GM23338 (cell line): ENCODE results near the gene CNTNAP2. TPM values are rescaled to one million over a fixed set of nuclear protein-coding genes. Genes with fewer than 3 reads are reported as not detected.

ENCODE experiments used
- ATAC-seq: fragments of 200-7000 bp; cut with Tn5 transposase; 3 replicates; pipeline ENCODE4 v1.9.1; 2020
- DNase-seq: peaks from one replicate; pipeline ENCODE4 v3.0.0-alpha.2; 2015; ENCODE audit warnings: low spot score
- H2AFZ ChIP-seq: fragments of 200-600 bp; sonication (generic); 2 replicates; pipeline ENCODE4 v1.8.0; 2016; ENCODE audit warnings: antibody characterized with exemption, mild to moderate bottlenecking, moderate library complexity
- H3F3A ChIP-seq: fragments of 200-600 bp; sonication (generic); replicated peaks from 2 replicates; pipeline ENCODE4 v1.8.0; 2017; ENCODE audit warnings: antibody characterized with exemption, mixed run types, low read depth
- H3K27ac ChIP-seq: fragments of 200-600 bp; sonication (generic); 2 replicates; pipeline ENCODE4 v1.6.1; 2016; ENCODE audit warnings: low read depth
- H3K27me3 ChIP-seq: fragments of 200-600 bp; sonication (generic); 2 replicates; pipeline ENCODE4 v1.8.0; 2016; ENCODE audit warnings: mild to moderate bottlenecking, mixed run types, moderate library complexity; ENCODE audit not compliant: insufficient read depth
- H3K36me3 ChIP-seq: fragments of 200-600 bp; sonication (generic); 2 replicates; pipeline ENCODE4 v1.8.0; 2016; ENCODE audit warnings: mild to moderate bottlenecking; ENCODE audit not compliant: insufficient read depth
- H3K4me1 ChIP-seq: fragments of 200-600 bp; sonication (generic); 2 replicates; pipeline ENCODE4 v1.8.0; 2016; ENCODE audit warnings: mild to moderate bottlenecking, moderate library complexity; ENCODE audit not compliant: insufficient read depth
- H3K4me2 ChIP-seq: fragments of 200-600 bp; sonication (generic); 2 replicates; pipeline ENCODE4 v1.7.1; 2017; ENCODE audit warnings: mixed run types
- H3K4me3 ChIP-seq: fragments of 200-600 bp; sonication (generic); 2 replicates; pipeline ENCODE4 v1.6.1; 2016; ENCODE audit warnings: mixed run types
- H3K79me2 ChIP-seq: fragments of 200-600 bp; sonication (generic); replicated peaks from 2 replicates; pipeline ENCODE4 v1.8.0; 2017; ENCODE audit warnings: mild to moderate bottlenecking; ENCODE audit not compliant: insufficient read depth
- H3K9me2 ChIP-seq: fragments of 200-600 bp; sonication (generic); 2 replicates; pipeline ENCODE4 v1.8.0; 2017; ENCODE audit not compliant: insufficient read depth
- H4K20me1 ChIP-seq: fragments of 200-600 bp; sonication (generic); replicated peaks from 2 replicates; pipeline ENCODE4 v1.8.0; 2017; ENCODE audit warnings: mild to moderate bottlenecking; ENCODE audit not compliant: insufficient read depth
- H3K27ac Mint-ChIP-seq: 2 replicates; pipeline ENCODE4 v1.8.0; 2020; ENCODE audit warnings: inconsistent platforms, mild to moderate bottlenecking, moderate library complexity, mixed read lengths
- H3K27me3 Mint-ChIP-seq: 3 replicates; pipeline ENCODE4 v1.8.0; 2022; ENCODE audit warnings: low read depth, mild to moderate bottlenecking, moderate library complexity, mixed read lengths, inconsistent platforms; ENCODE audit not compliant: insufficient read depth, poor library complexity
- H3K36me3 Mint-ChIP-seq: 3 replicates; pipeline ENCODE4 v1.8.0; 2021; ENCODE audit warnings: low read depth, mild to moderate bottlenecking, inconsistent platforms, moderate library complexity, mixed read lengths
- H3K4me1 Mint-ChIP-seq: 3 replicates; pipeline ENCODE4 v1.8.0; 2020; ENCODE audit warnings: mild to moderate bottlenecking, inconsistent platforms, mixed read lengths
- H3K4me3 Mint-ChIP-seq: 3 replicates; pipeline ENCODE4 v1.8.0; 2021; ENCODE audit warnings: moderate library complexity, mild to moderate bottlenecking, inconsistent platforms, mixed read lengths
- H3K9me3 Mint-ChIP-seq: 3 replicates; pipeline ENCODE4 v1.8.0; 2020; ENCODE audit warnings: moderate library complexity, mild to moderate bottlenecking, inconsistent platforms, mixed read lengths
- CREB1 ChIP-seq: fragments of 250-450 bp; sonication (Bioruptor Pico); IDR thresholded peaks from 2 replicates; pipeline ENCODE4 v1.5.0; 2020; ENCODE audit warnings: low read depth, mild to moderate bottlenecking, moderate library complexity
- CTCF ChIP-seq, 2 experiments: fragments of 200-600 bp in 1 of 2; sonication (generic) in 1 of 2; conservative IDR thresholded peaks; 2 replicates each; pipeline versions ENCODE4 v1.5.1 to v1.6.1; 2016 to 2017; ENCODE audit warnings: antibody characterized with exemption in 2 of 2, low read depth in 2 of 2, mild to moderate bottlenecking in 2 of 2, moderate library complexity in 1 of 2
- EZH2phosphoT487 ChIP-seq: fragments of 200-600 bp; sonication (generic); IDR thresholded peaks from one replicate; pipeline ENCODE4 v1.8.1; 2018; ENCODE audit warnings: antibody characterized with exemption; ENCODE audit not compliant: unreplicated experiment
- NANOG ChIP-seq: IDR thresholded peaks from 2 replicates; pipeline ENCODE4 v1.6.1; 2016; ENCODE audit warnings: antibody characterized with exemption, borderline replicate concordance
- POLR2AphosphoS5 ChIP-seq: IDR thresholded peaks from 2 replicates; pipeline ENCODE4 v1.6.1; 2016; ENCODE audit warnings: antibody characterized with exemption, low read depth
- STAT1 ChIP-seq: IDR thresholded peaks from one replicate; pipeline ENCODE4 v1.6.1; 2016; ENCODE audit warnings: antibody characterized with exemption; ENCODE audit not compliant: unreplicated experiment
- ZNF114 ChIP-seq: fragments of 250-450 bp; sonication (Bioruptor Pico); IDR thresholded peaks from 2 replicates; pipeline ENCODE4 v1.5.0; 2020; ENCODE audit warnings: mild to moderate bottlenecking, moderate library complexity
- ZNF331 ChIP-seq: fragments of 250-450 bp; sonication (Bioruptor Pico); IDR thresholded peaks from 2 replicates; pipeline ENCODE4 v1.5.0; 2020; ENCODE audit warnings: low read depth, mild to moderate bottlenecking, moderate library complexity
- ZNF462 ChIP-seq: fragments of 250-450 bp; sonication (Bioruptor Pico); IDR thresholded peaks from 2 replicates; pipeline ENCODE4 v1.5.0; 2020; ENCODE audit warnings: mild to moderate bottlenecking, moderate library complexity
- polyA plus RNA-seq: library from polyadenylated mRNA; unstranded; fragments of >200 nt; fragmentation: Nextera tagmentation; extraction: Ambion mirVana; gene quantifications from 2 replicates; pipeline ENCODE4 v1.2.1, GENCODE V29; 2016
- total RNA-seq: library from RNA; depleted of rRNA; stranded (reverse); fragments of >200 nt; shearing (Covaris generic); gene quantifications from 2 replicates; pipeline ENCODE4 v1.2.3, GENCODE V29; 2014
- TF ChIP-seq, protein P1 (sequence below): IDR thresholded peaks from 2 replicates; pipeline ENCODE4 v1.6.1; 2016; ENCODE audit warnings: antibody characterized with exemption

CNTNAP2 gene
- total and polyA plus RNA-seq, 2 experiments from 2014 or later: 38.2 to 61.3 TPM

- no peak overlapping the region for H3K4me2 ChIP-seq
- ATAC-seq: no peak
- no peaks in the 10 kb centered on the region; the same call in 1 of the 2 replicates for H3F3A ChIP-seq
- peaks cover 26% of the 10 kb centered on the region for H3K4me1 ChIP-seq
- no peaks in the 10 kb centered on the region for H3K27me3 ChIP-seq
- peaks cover 3% of the 10 kb centered on the region for H3K27me3 Mint-ChIP-seq
- no peak overlapping the region for H3K27ac ChIP-seq
- no peak for TF ChIP-seq NANOG
- no peak for TF ChIP-seq EZH2phosphoT487
- no peak for TF ChIP-seq ZNF462 (CRISPR knock-in tag)
- TF ChIP-seq, protein P1, sequence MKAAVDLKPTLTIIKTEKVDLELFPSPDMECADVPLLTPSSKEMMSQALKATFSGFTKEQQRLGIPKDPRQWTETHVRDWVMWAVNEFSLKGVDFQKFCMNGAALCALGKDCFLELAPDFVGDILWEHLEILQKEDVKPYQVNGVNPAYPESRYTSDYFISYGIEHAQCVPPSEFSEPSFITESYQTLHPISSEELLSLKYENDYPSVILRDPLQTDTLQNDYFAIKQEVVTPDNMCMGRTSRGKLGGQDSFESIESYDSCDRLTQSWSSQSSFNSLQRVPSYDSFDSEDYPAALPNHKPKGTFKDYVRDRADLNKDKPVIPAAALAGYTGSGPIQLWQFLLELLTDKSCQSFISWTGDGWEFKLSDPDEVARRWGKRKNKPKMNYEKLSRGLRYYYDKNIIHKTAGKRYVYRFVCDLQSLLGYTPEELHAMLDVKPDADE: no peak
- no peak for TF ChIP-seq CREB1
- TF ChIP-seq POLR2AphosphoS5: no peak
- no peak for TF ChIP-seq ZNF331 (CRISPR knock-in tag)
- TF ChIP-seq STAT1: no peak
- TF ChIP-seq ZNF114 (CRISPR knock-in tag): no peak
- TF ChIP-seq CTCF (conservative IDR thresholded peaks at IDR 0.05; ENCODE audit: low read depth in 2 of 2): no peak
- no peak overlapping the region for H3K4me3 ChIP-seq
- H3K36me3 Mint-ChIP-seq: peaks cover 58% of the 10 kb centered on the region
- peaks cover 13% of the 10 kb centered on the region for H3K9me3 Mint-ChIP-seq
- no peaks in the 10 kb centered on the region; the same call in 1 of the 2 replicates for H3K79me2 ChIP-seq
- no peak overlapping the region for H3K27ac Mint-ChIP-seq
- H4K20me1 ChIP-seq: no peaks in the 10 kb centered on the region
- peaks cover 3% of the 10 kb centered on the region for H3K36me3 ChIP-seq
- H2AFZ ChIP-seq: no peak overlapping the region
- H3K4me1 Mint-ChIP-seq: peaks cover 32% of the 10 kb centered on the region
- no peak for DNase-seq
- H3K9me2 ChIP-seq: 0 out of 2 replicates have a peak, but pooled peaks cover 3% of the 10 kb centered on the region
- no peak overlapping the region for H3K4me3 Mint-ChIP-seq
Observed at GRCh38 chr7:148383651-148384050, 2267.1 kb downstream of the CNTNAP2 start.
